GM18507 (cell line): ENCODE results near the gene PFKFB3.
"Not testable (repeated sequence)": the region's sequence is repeated elsewhere in the genome, so short reads cannot be mapped to it uniquely, and the experiment has no call there.

Experiments
- DNase-seq: peaks from one replicate; pipeline ENCODE4 v3.0.0; 2011; ENCODE audit warnings: low read depth; ENCODE audit not compliant: insufficient read length; ENCODE audit errors: extremely low spot score
- FAIRE-seq: peaks from 2 replicates; lab custom pipeline; 2011; peaks lifted over from hg19 to GRCh38; lab: Jason Lieb, UNC

PFKFB3 gene

DNA sequence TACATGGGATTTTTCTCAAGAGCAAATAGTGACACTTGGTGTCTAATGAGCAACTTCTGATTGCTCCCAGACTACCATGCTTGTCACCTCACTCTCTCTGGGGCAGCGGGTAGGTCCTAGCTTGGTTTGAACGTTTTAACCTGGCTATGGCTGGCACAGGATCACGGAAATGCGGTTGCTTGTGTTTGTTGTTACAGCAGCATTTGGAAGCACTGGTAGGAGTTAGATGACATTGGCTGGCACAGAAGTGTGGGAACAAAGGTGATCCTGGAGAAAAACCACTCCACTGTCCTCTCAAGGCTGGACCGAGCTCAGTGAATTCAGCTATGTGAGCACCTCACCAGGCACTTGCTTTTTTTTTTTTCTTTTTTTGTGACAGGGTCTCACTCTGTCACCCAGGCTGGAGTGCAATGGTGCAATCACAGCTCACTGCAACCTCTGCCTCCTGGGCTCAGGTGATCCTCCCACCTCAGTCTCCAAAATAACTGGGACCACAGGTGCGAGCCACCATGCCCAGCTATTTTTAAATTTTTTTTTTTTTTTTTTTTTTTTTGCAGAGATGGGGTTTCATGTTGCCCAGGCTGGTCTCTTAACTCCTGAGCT is 3.5 kb upstream of the PFKFB3 start:
- no peak for FAIRE-seq
- no peak for DNase-seq

DNA sequence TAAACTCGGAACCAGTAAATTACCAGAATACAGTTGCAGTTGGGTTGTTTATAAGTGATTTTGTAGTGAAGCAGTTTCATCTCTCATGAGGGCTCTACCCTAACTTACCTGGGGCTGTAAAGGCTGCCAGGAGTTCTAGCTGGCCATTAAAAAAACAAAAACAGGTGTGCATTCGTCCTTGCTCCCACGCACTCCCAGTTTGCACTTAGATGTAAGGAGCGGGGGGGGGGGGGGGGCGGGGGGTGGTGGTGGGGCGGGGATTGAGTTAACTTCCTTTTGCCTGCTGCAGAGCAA is 2.3 kb upstream of the PFKFB3 start:
- no peak for FAIRE-seq
- DNase-seq: no peak

- DNase-seq (no peak), FAIRE-seq (peak; percentile 18)
Measured at GRCh38 chr10:6200734-6201515, 1.8 kb upstream of the PFKFB3 start.

GRCh38 chr10:6201516-6201975 is 1.2 kb upstream of the PFKFB3 start:
- FAIRE-seq (peak; percentile 91), DNase-seq (peak; percentile 62)

GRCh38 chr10:6202098-6202683 is 541 bp upstream of the PFKFB3 start:
- no peak for DNase-seq
- FAIRE-seq: no peak

- DNase-seq (peak; percentile 59), FAIRE-seq (peak; percentile 58)
Measured at GRCh38 chr10:6203331-6204062, 765 bp downstream of the PFKFB3 start.

- DNase-seq: no peak
- no peak for FAIRE-seq
Measured at GRCh38 chr10:6204063-6204340, 1.3 kb downstream of the PFKFB3 start.

- DNase-seq: no peak
- FAIRE-seq: no peak
Measured at GRCh38 chr10:6204341-6205191, 1.8 kb downstream of the PFKFB3 start.

DNA sequence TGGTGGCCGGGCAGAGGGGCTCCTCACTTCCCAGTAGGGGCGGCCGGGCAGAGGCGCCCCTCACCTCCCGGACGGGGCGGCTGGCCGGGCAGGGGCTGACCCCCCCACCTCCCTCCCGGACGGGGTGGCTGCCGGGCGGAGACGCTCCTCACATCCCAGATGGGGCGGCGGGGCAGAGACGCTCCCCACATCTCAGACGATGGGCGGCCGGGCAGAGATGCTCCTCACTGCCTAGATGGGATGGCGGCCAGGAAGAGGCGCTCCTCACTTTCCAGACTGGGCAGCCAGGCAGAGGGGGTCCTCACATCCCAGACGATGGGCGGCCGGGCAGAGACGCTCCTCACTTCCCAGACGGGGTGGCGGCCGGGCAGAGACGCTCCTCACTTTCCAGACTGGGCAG is 3.8 kb downstream of the PFKFB3 start:
- not testable (repeated sequence) for FAIRE-seq, DNase-seq

- no peak for DNase-seq
- no peak for FAIRE-seq
Measured at GRCh38 chr10:6207658-6208057, 4.9 kb downstream of the PFKFB3 start.

DNA sequence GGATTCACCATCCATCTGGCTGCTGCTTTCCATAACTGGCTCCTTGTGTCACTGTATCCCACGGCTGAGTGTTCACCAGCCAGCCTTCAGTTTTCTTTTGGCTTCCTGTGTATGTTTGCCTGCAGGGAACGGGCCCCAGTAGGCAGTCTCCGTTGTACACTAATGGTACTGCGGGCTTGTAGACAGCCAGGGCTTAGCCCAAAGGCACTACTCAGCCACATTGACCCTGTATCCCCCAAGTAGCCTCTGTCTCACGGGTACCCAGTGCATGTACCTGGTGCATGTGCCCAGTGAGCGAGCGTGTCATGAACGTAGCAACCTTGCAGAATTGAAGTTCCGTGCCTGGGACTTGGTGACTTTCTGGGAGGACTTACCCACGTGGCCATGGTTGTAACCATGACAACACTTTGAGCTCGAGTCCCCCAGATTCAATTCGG is 6.1 kb downstream of the PFKFB3 start:
- FAIRE-seq (no peak), DNase-seq (no peak)

- no peak for DNase-seq
- no peak for FAIRE-seq
Measured at GRCh38 chr10:6211341-6211670, 8.6 kb downstream of the PFKFB3 start.

GRCh38 chr10:6211671-6212635 is 9.2 kb downstream of the PFKFB3 start:
- DNase-seq: no peak
- no peak for FAIRE-seq

DNA sequence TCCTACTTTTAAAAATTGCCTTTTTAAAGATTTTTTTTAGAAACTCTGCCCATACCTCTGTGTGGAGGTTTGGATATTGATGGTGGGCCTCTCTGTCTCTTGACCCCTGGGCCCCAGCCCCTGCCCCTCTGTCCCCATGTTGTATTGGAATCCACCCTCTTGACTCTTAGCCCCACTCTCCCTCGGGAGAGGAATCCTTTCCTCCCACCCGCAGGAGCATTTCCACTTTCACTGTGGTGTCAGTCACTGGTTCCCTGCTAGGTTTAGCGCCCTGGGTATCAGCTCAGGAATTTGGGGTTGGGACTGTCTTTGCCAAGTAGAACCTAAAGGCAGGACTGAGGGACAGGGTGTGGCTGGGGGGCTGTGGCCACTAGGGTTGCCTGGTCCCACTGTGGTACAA is 10.1 kb downstream of the PFKFB3 start:
- FAIRE-seq (no peak), DNase-seq (no peak)

DNA sequence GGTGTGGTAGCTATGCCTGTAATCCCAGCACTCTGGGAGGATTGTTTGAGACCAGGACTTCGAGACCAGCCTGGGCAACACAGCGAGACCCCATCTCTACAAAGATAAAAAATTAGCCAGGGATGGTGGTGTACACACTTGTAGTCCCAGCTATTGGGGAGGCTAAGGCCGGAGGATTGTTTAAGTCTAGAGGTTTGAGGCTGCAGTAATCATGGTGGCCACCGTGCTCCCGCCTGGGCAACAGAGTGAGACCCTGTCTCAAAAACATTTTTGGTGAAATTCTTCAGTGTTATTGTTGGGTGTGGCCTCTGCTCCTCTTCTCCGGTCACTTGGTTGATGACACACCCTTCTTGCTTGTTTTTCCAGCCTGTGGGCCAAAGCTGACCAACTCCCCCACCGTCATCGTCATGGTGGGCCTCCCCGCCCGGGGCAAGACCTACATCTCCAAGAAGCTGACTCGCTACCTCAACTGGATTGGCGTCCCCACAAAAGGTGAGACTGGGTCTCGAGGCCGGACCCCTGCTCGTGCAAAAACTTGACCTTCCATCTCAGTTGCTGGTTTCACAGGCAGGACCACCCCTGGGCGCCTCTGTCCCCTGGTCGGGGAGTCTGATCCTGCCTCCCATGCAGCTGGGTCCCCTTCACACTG is 10.6 kb downstream of the PFKFB3 start:
- FAIRE-seq (no peak), DNase-seq (no peak)

GRCh38 chr10:6213908-6214307 is 11.2 kb downstream of the PFKFB3 start:
- no peak for FAIRE-seq
- no peak for DNase-seq

- no peak for FAIRE-seq
- DNase-seq: no peak
Measured at GRCh38 chr10:6214612-6215011, 11.9 kb downstream of the PFKFB3 start.

DNA sequence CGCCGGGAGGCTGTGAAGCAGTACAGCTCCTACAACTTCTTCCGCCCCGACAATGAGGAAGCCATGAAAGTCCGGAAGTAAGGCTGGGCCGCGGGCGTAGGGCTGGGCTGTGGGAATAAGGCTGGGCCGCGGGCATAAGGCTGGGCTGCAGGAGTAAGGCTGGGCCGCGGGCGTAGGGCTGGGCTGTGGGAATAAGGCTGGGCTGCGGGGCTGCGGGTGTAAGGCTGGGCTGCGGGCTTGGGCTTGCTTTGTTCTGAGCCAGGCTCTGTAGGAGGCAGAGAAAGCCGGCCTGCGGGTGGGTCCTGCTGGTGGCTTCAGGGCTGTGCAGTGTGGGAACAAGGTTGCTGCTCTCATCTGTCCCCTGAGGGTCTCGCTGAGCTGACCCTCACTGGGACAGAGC is 12.5 kb downstream of the PFKFB3 start:
- DNase-seq (no peak), FAIRE-seq (no peak)
